PC-9 (cell line): ENCODE results near the gene GATB.

Experiments
- CTCF ChIP-seq: fragments of 200-600 bp; sonication (generic); conservative IDR thresholded peaks from 2 replicates; pipeline ENCODE4 v1.6.1; 2017; ENCODE audit warnings: mixed run types, antibody characterized with exemption, mild to moderate bottlenecking, moderate library complexity
- EZH2 ChIP-seq: fragments of 200-600 bp; sonication (generic); IDR thresholded peaks from 2 replicates; pipeline ENCODE4 v1.8.0; 2017; ENCODE audit warnings: antibody characterized with exemption, low read depth

- no peak for TF ChIP-seq CTCF
- TF ChIP-seq EZH2 = no peak
These were observed 43.4 kb upstream of the GATB start for GRCh38 chr4:151804086-151804630.
